ENCODE measurements around the gene SFXN1.

Gene SFXN1

GRCh38 chr5:175464942-175465233, 13.5 kb upstream of the SFXN1 start:
- in situ Hi-C loops (cut with MboI; ENCODE audit: low sequenced_read_pairs) = no loop called here

DNA sequence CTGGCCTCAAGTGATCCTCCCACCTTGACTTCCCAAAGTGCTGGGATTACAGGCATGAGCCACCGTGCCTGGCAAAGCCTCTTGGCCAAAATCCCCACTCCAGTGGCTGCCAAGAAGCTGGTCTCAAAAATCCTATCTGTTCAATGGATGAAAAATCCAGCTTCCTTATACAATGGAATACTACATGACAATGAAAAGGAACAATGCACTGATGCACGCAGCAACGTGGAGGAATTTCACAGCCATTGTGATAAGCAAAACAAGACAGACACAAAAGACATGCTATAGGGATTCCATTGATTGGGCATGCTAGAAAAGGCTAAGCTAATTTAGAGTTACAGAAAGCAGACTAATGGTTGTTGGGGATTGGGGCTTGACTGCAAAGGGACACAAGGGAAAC, 13.1 kb upstream of the SFXN1 start:
- in situ Hi-C loops (cut with MboI; ENCODE audit: low sequenced_read_pairs) = no loop called here

DNA sequence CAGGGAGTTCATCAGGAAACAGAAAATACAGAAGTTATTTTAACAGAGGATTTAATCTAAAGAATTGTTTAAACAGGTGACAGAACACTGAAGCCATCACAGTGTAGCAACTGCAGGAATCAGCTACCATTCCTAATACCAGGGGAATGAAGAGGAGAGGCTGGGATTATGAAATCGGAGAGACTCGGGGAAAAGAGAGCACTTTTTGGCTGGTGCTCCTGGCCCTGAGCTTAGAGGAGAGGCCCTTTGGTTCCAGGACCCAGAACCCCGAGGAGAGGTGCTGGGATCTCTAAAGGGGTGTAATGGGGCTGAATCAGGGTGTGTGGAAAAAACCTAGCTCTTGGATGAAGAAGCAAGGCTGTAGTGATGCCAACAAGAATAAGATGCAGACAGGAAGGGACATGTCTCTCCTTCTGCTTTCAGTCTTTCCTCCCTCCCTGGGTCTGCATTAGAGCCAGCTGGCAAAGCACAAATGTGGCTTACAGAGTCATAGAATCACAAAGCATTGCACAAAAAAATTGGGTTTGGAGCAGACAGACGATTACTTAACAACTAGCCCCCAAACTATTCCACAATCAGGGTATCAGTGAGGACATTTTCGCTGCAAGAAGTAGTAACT, 11.6 kb upstream of the SFXN1 start:
- in situ Hi-C loops (cut with MboI; ENCODE audit: low sequenced_read_pairs) = no loop called here

DNA sequence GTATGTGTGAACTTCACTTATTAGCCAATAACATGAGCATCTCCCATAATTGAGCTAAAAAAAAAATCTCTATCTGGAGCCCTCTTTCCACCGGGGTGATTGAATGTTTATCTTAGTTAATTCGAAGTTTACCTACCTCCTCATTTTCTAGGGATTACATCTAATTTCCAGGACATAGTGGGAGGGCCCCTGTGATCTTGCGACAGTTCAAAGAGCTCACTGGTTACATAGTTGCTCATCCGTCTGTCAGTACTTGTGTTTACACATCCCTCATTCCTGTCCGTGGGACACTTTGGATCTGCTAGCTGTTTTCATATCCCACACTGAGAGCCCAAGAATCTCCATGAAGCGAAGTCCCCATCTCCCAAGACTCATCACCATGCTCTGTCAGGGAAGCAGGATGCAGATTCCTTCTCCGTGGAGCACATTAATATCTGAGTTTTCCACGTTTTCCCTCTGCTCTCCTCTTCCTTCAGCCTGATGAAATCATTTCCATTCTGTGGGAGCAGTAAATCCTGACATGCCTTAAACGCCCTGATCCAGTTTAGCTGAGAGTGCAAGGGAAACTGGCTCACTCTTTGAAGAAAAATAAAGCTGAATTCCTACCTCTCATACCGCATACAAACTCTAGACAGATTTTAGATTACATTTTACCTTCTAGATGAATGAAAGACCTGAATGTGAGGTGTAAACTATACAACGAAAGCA, 10.2 kb upstream of the SFXN1 start:
- in situ Hi-C loops (cut with MboI; ENCODE audit: low sequenced_read_pairs) = no loop called here

DNA sequence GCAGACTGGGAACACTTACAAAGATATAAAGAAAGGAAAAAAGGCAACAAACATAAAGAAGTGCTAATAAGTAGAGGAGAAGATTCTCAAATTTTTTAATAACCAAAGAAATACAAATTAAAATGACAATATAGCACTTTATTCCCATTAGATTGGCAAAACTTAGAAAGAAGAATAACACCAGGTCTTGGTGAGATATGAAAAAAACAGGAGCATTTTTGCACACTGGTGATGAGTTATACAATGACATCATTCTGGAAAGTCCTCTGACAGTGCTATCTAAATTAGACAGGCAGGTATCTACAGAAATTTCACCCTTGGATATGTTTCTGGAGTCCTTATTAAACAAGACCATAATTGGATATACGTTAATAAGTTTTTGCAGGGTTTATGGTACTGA, 9.5 kb upstream of the SFXN1 start:
- in situ Hi-C loops (cut with MboI; ENCODE audit: low sequenced_read_pairs) = no loop called here

DNA sequence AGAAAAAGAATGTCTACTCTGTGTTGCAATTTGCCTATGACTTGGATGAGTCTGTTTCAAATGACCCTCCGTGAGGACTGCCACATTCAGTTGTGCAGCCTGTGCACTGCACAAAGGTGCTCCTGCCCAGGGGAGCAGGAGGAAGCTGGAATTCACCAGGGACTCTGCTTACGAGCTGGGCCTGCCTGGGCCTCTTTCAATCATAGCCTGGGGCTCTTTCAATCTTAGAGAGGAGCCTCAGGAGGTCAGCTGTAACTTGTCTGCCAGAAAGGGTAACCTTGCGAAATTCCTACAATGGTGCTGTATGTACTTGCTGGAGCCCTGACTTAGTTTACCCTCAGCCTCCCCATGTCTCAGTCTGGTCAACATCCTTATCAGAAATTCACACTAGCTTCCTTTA, 8.4 kb upstream of the SFXN1 start:
- in situ Hi-C loops (cut with MboI; ENCODE audit: low sequenced_read_pairs) = no loop called here

DNA sequence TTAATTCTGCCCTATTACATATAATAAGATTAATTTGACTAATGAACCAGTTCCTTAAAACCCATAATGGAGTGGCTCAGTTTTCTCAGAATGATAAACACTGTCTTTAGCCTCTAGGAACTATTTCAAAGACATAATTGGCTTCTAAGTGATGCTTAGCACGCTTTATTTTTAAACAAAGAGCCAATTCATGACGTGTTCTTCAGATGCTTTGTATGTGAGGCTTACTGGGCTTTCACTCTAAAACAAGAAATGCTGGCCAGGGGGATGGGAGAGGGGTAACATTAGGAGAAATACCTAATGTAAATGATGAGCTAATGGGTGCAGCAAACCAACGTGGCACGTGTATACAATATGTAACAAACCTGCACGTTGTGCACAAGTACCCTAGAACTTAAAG, 7.6 kb upstream of the SFXN1 start:
- in situ Hi-C loops (cut with MboI; ENCODE audit: low sequenced_read_pairs) = no loop called here

GRCh38 chr5:175471196-175471595, 7.2 kb upstream of the SFXN1 start:
- in situ Hi-C loops (cut with MboI; ENCODE audit: low sequenced_read_pairs) = no loop called here

DNA sequence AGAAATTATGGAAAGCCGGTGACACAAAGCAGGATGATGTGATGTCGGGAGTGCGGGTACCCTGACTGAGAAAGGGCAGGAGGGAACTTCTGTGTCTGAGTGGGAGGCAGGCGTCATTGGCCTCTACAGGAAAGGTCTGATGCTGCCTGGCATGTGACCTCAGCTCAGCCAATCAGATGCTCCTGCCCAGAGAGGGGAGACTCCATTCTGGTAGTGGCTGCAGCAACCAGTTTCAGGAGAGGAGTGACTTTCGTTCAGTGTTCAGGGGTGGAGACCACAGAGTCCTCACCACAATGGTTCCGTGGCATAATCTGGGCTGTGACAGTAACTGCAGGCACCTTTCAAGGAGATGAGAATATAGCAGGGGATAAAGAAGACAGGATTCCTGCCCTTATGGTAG, 6.7 kb upstream of the SFXN1 start:
- in situ Hi-C loops (cut with MboI; ENCODE audit: low sequenced_read_pairs) = no loop called here

DNA sequence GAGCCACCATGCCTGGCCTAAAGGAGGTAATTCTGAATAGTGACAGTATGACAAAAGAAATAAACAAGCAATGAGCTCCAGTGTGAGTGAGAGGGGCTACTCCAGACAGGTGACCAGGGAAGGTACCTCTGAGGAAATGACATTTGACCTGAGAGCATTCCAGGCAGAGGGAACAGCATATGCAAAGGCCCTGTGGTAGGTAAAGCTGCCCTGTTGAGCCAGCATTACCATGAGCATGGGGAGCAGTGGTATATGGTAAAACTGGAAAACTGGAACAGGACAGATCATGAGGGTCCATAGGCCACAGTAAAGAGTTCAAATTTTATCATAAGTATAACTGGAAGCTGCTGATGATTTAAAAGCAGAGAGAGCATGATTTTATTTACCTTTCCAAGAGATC, 6.0 kb upstream of the SFXN1 start:
- in situ Hi-C loops (cut with MboI; ENCODE audit: low sequenced_read_pairs) = no loop called here

- in situ Hi-C loops (cut with MboI; ENCODE audit: low sequenced_read_pairs) = no loop called here
These were observed 3.1 kb upstream of the SFXN1 start for GRCh38 chr5:175475248-175475647.

DNA sequence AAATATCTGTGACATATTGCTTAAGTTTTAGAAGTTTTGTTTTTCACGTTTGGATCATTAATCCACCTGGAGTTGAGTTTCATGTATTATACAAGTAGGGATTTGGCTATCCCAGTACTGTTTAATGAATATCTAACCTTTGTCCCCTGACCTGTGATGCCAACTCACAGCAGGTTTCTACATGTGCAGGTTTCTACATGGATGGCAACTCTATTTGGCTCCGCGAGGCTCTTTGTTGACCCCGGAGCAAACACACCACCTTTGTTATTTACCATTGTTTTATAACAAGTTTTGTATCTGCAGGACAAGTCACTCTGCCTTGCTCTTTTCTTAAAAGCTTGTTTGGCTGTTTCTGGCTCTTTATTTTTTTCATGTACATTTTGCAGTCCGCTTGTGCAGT, 920 bp upstream of the SFXN1 start:
- in situ Hi-C loops (cut with MboI; ENCODE audit: low sequenced_read_pairs) = no loop called here

- in situ Hi-C loops (cut with MboI; ENCODE audit: low sequenced_read_pairs) = no loop called here
These were observed 364 bp upstream of the SFXN1 start for GRCh38 chr5:175478008-175478383.

GRCh38 chr5:175479125-175479881, 943 bp downstream of the SFXN1 start:
- in situ Hi-C loops (cut with MboI; ENCODE audit: low sequenced_read_pairs) = no loop called here

- in situ Hi-C loops (cut with MboI; ENCODE audit: low sequenced_read_pairs) = no loop called here
These were observed 5.0 kb downstream of the SFXN1 start for GRCh38 chr5:175483337-175483736.

DNA sequence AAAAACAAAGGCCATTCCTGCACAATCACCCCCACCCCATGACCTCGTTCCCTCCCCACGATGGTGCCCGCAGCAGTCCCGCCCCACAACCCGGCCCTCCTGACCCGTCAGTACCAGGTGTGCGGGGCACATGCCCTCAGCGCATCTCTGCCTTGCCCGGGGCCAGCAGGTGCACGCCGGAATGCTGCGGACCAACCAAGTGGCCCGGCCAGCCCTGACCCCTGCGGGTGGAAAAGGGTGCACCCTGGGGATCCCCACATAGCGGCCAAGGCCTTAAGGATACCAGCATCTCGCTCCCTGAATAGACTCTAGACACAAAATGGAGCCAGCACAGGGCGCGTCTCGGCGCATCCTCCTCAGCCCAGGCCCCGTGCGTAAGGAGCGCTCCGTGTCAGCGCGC, 6.0 kb downstream of the SFXN1 start:
- in situ Hi-C loops (cut with MboI; ENCODE audit: low sequenced_read_pairs) = no loop called here

GRCh38 chr5:175484829-175485228, 6.5 kb downstream of the SFXN1 start:
- in situ Hi-C loops (cut with MboI; ENCODE audit: low sequenced_read_pairs) = no loop called here

DNA sequence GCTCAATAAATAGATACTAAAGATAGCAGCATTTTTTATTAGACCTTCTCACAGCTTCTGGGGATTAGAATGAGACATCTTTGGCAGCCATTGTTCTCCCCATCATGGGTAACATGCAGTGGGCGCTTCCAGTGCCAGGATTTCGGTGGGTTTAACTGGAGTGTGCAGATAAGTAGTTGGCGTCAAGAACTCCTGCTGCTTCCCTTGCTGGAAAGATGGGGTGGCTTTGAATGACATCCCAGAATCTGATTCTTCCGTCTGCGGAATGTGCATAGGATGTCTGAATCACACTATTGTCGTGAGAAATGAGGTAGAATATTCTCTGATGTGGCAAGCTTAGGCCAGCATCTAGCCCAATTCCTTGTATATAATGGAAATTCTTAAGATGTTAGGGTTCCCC, 7.3 kb downstream of the SFXN1 start:
- in situ Hi-C loops (cut with MboI; ENCODE audit: low sequenced_read_pairs) = no loop called here

GRCh38 chr5:175487514-175488222, 9.3 kb downstream of the SFXN1 start:
- in situ Hi-C loops (cut with MboI; ENCODE audit: low sequenced_read_pairs) = no loop called here

- in situ Hi-C loops (cut with MboI; ENCODE audit: low sequenced_read_pairs) = no loop called here
These were observed 11.5 kb downstream of the SFXN1 start for GRCh38 chr5:175489693-175490443.

DNA sequence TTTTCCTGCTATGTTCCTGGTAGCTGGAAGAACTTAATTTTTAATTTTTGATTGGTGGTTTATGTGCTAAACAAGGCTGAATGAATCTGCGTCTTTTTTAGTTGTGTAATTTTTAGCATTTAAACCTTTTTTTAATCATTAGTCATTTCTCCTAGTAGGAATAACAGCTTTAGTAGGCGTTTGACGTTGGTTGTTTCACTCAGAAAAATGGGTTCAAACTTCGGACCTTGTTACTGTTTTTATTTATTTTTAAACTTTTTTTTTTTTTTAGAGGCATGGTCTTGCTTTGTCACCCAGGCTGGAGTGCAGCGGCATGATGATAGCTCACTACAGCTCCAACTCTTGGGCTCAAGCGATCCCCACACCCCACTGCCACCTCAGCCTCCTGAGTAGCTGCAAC, 12.9 kb downstream of the SFXN1 start:
- in situ Hi-C loops (cut with MboI; ENCODE audit: low sequenced_read_pairs) = no loop called here
